HL-60 (cell line): ENCODE results near the gene XXYLT1.

Experiments used
- DNase-seq, 2 experiments: peaks; one replicate each; pipeline ENCODE4 v3.0.0-alpha.2; 2010 to 2020; ENCODE audit warnings: low read depth in 1 of 2, low spot score in 1 of 2
- H3K27ac ChIP-seq: fragments of 250-450 bp; sonication (Bioruptor Pico); replicated peaks from 2 replicates; pipeline ENCODE4 v1.5.1; 2020; ENCODE audit warnings: mild to moderate bottlenecking, moderate library complexity
- H3K27me3 ChIP-seq: fragments of 250-450 bp; sonication (Bioruptor Pico); 2 replicates; pipeline ENCODE4 v1.5.1; 2021; ENCODE audit warnings: mild to moderate bottlenecking, moderate library complexity; ENCODE audit not compliant: insufficient read depth, poor library complexity, severe bottlenecking
- H3K4me3 ChIP-seq: replicated peaks from 2 replicates; pipeline ENCODE4 v1.5.1; 2011; ENCODE audit warnings: mild to moderate bottlenecking, control low read depth, low read length; ENCODE audit not compliant: insufficient read depth
- CTCF ChIP-seq: IDR thresholded peaks from one replicate; pipeline ENCODE4 v1.5.1; 2011; ENCODE audit warnings: low read length, control low read depth, inconsistent platforms; ENCODE audit not compliant: insufficient read depth
- GABPA ChIP-seq: IDR thresholded peaks from 2 replicates; pipeline ENCODE4 v1.6.1; 2012; ENCODE audit warnings: low read depth
- POLR2AphosphoS5 ChIP-seq: IDR thresholded peaks from 2 replicates; pipeline ENCODE4 v1.6.1; 2012; ENCODE audit warnings: low read depth
- REST ChIP-seq: IDR thresholded peaks from 2 replicates; pipeline ENCODE4 v1.6.1; 2012; ENCODE audit warnings: low read depth; ENCODE audit not compliant: insufficient replicate concordance
- SPI1 ChIP-seq: IDR thresholded peaks from 2 replicates; pipeline ENCODE4 v1.6.1; 2012; ENCODE audit warnings: low read depth, mild to moderate bottlenecking, borderline replicate concordance

The XXYLT1 gene

GRCh38 chr3:195270079-195270816 lies 711 bp downstream of the XXYLT1 start:
- Histone ChIP-seq H3K27me3 (no peaks in the 10 kb centered on the region), H3K27ac (peak overlapping the region; percentile 66), H3K4me3 (peak overlapping the region; percentile 70)
- TF ChIP-seq CTCF (no peak), GABPA (no peak), SPI1 (no peak), POLR2AphosphoS5 (no peak)
- DNase-seq, result peak; percentile 26 to 51

DNA sequence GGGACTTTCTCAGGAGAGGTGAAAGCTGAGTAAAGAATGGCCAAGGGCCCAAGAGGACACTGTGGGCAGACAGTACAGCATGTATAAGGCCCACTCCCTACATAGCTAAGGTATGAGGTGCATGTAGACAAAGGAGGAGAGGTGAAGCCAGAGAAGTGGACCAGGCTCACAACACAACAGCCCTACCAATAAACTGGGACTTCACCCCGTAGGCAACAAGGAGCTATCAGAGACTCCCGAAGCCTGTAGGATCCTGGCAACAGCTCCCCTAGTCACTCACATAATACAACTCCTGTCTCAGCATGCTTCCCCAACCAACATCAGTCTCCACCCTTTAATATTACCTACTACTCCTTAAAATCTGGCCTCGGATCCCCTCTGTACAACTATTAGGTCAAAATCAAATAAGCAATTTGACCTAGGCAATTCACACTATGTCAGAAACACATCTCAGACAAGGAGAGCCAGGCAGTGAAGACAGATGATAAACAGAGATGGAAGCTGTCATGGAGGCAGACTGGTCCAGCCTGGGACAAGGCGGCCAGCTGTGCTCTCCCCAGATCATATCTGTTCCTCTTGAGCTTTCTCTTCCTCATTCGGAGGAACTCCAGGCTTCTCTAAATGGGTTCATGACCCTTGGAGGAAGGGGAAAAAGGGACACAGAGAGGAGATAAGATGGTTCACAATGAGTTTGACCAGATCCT lies 1.4 kb downstream of the XXYLT1 start:
- no peak overlapping the region for H3K27ac ChIP-seq
- TF ChIP-seq GABPA (no peak), SPI1 (peak; percentile 77), REST (no peak)

GRCh38 chr3:195268576-195269309 lies 2.2 kb downstream of the XXYLT1 start:
- TF ChIP-seq GABPA (no peak), SPI1 (no peak), REST (no peak), CTCF (no peak), POLR2AphosphoS5 (no peak)
- DNase-seq, result no peak
- Histone ChIP-seq H3K27me3 (no peaks in the 10 kb centered on the region), H3K4me3 (no peak overlapping the region), H3K27ac (no peak overlapping the region)

More for the DNA sequence above, 1.4 kb downstream of the XXYLT1 start:
- peak; percentile 36 to 41 for DNase-seq
- H3K27me3 ChIP-seq, result no peaks in the 10 kb centered on the region
- peak overlapping the region; percentile 70 for H3K4me3 ChIP-seq

DNA sequence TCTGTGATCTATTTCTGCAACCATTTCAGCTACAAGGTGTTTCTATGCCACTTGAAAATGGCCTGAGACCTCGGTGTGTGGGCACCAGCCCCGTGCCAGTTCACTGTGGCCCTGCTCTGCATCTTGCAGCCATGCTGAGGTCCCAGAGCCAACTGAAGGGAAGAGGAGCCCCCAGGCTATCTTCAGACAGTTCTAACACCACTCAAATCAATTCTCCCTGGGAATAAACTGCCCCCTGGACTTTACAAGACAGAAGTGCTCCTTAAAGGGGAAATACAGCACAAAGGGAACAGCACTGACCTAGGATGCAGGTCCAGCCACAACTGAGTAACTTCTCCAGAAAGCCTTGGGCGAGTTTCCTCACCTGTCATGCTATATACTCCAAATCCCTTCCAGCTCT lies 3.9 kb downstream of the XXYLT1 start:
- Histone ChIP-seq H3K27me3 (no peaks in the 10 kb centered on the region), H3K4me3 (no peak overlapping the region), H3K27ac (no peak overlapping the region)
- no peak for TF ChIP-seq CTCF
- no peak for DNase-seq
